ENCODE results near the gene SLCO2B1.

GRCh38 chr11:75229466-75229865 is 78.6 kb downstream of the SLCO2B1 start:
- TF ChIP-seq CTCF (IDR thresholded peaks at IDR 0.05 in 4 of 5, conservative IDR thresholded peaks at IDR 0.05 in 1 of 5) (no peak), POLR2A (IDR thresholded peaks at IDR 0.05) (no peak)

All from gastrocnemius medialis (tissue), 4 donors.